Vagina (tissue), 2 donors: ENCODE measurements around the gene TEAD1.

Experiments
- CTCF ChIP-seq, 3 experiments: fragments of 450-650 bp in 2 of 3; fragments of 200-600 bp in 1 of 3; sonication (generic) in 1 of 3; IDR thresholded peaks; one replicate each; pipeline ENCODE4 v1.5.1; 2017 to 2019; ENCODE audit warnings: antibody characterized with exemption in 3 of 3, mild to moderate bottlenecking in 2 of 3, moderate library complexity in 2 of 3
- POLR2A ChIP-seq, 2 donors: fragments of 450-650 bp; IDR thresholded peaks; one replicate each; pipeline ENCODE4 v1.6.1; 2017; ENCODE audit warnings: antibody characterized with exemption in 2 of 2, mild to moderate bottlenecking in 2 of 2, moderate library complexity in 2 of 2
- POLR2AphosphoS5 ChIP-seq, 2 donors: sonication (generic); formaldehyde crosslinking; IDR thresholded peaks; one replicate each; pipeline ENCODE4 v1.9.0; 2017; ENCODE audit warnings: antibody characterized with exemption in 2 of 2, mild to moderate bottlenecking in 2 of 2, low read depth in 1 of 2; ENCODE audit not compliant: insufficient read depth in 1 of 2

- TF ChIP-seq CTCF (IDR thresholded peaks at IDR 0.05) (no peak), POLR2A (IDR thresholded peaks at IDR 0.05) (no peak), POLR2AphosphoS5 (IDR thresholded peaks at IDR 0.05; ENCODE audit: insufficient read depth in 1 of 2, low read depth in 1 of 2) (no peak)
Observed at GRCh38 chr11:12731841-12732336, 57.7 kb downstream of the TEAD1 start.
